Spleen (tissue), 11 donors: ENCODE measurements around the gene LSAMP. TPM values are rescaled to one million over a fixed set of nuclear protein-coding genes. Genes with fewer than 3 reads are reported as not detected.

ENCODE experiments used
- DNase-seq: peaks from one replicate; pipeline ENCODE4 v3.0.0-alpha.2; 2020
- H3K27ac ChIP-seq, 8 donors: fragments of 200-600 bp; sonication (generic) in 7 of 8; 1 replicate in 4 of 8; 2 replicates in 4 of 8; pipeline versions ENCODE4 v1.5.0 to v1.8.0; 2016 to 2021; ENCODE audit warnings: inconsistent platforms in 4 of 8, mild to moderate bottlenecking in 4 of 8, moderate library complexity in 1 of 8
- H3K27me3 ChIP-seq, 7 donors: fragments of 200-600 bp; sonication (generic) in 6 of 7; replicated peaks in 1 of 7; 1 replicate in 4 of 7; 2 replicates in 3 of 7; pipeline versions ENCODE4 v1.5.0 to v1.8.0; 2016 to 2021; ENCODE audit warnings: inconsistent platforms in 3 of 7, mild to moderate bottlenecking in 1 of 7
- H3K36me3 ChIP-seq, 6 donors: fragments of 200-600 bp; sonication (generic) in 5 of 6; 1 replicate in 4 of 6; 2 replicates in 2 of 6; pipeline versions ENCODE4 v1.5.0 to v1.8.0; 2016 to 2021; ENCODE audit warnings: inconsistent platforms in 2 of 6
- H3K4me1 ChIP-seq, 6 donors: fragments of 200-600 bp; sonication (generic) in 5 of 6; 1 replicate in 3 of 6; 2 replicates in 3 of 6; pipeline versions ENCODE4 v1.5.0 to v1.8.0; 2016 to 2021; ENCODE audit warnings: inconsistent platforms in 3 of 6
- H3K4me3 ChIP-seq, 8 donors: fragments of 200-600 bp; sonication (generic) in 7 of 8; 1 replicate in 4 of 8; 2 replicates in 4 of 8; pipeline versions ENCODE4 v1.5.0 to v1.8.0; 2016 to 2021; ENCODE audit warnings: inconsistent platforms in 4 of 8, mild to moderate bottlenecking in 4 of 8, moderate library complexity in 2 of 8
- H3K9me3 ChIP-seq, 8 donors: fragments of 200-600 bp; sonication (generic) in 7 of 8; 1 replicate in 4 of 8; 2 replicates in 4 of 8; pipeline versions ENCODE4 v1.5.0 to v1.8.0; 2016 to 2021; ENCODE audit warnings: inconsistent platforms in 4 of 8
- CTCF ChIP-seq, 11 experiments: fragments of 200-600 bp in 7 of 11; fragments of 450-650 bp in 4 of 11; sonication (generic) in 4 of 11; IDR thresholded peaks in 8 of 11; conservative IDR thresholded peaks in 3 of 11; 1 replicate in 7 of 11; 2 replicates in 4 of 11; pipeline versions ENCODE4 v1.4.0 to v1.8.0; 2016 to 2021; ENCODE audit warnings: antibody characterized with exemption in 11 of 11, inconsistent platforms in 4 of 11, mild to moderate bottlenecking in 1 of 11
- POLR2A ChIP-seq, 3 donors: fragments of 450-650 bp; IDR thresholded peaks; one replicate each; pipeline ENCODE4 v1.5.1; 2017; ENCODE audit warnings: antibody characterized with exemption in 3 of 3, mild to moderate bottlenecking in 1 of 3
- POLR2AphosphoS5 ChIP-seq, 3 donors: sonication (generic); formaldehyde crosslinking; IDR thresholded peaks; one replicate each; pipeline ENCODE4 v1.5.1; 2017; ENCODE audit warnings: antibody characterized with exemption in 3 of 3
- WGBS, 5 donors: extraction: QIAGEN DNeasy Blood & Tissue Kit in 3 of 5; methylation state at CpG; one replicate each; pipeline versions ENCODE4 v1.1.5 to v1.1.7; 2013 to 2018; 5-methylcytosine and 5-hydroxymethylcytosine counted together
- intact Hi-C: fragments of 100-400 bp; cut with DNase I; formaldehyde crosslinking; loops from one replicate; pipeline ENCODE4 v1.15.0; 2023; ENCODE audit warnings: low total_unique reads
- polyA plus RNA-seq, 3 donors: library from polyadenylated mRNA; stranded (reverse); fragments of 200-250 nt; gene quantifications; one replicate each; pipeline ENCODE4 v1.2.1, GENCODE V29; 2013
- total RNA-seq, 7 donors: library from RNA; depleted of rRNA in 3 of 7; stranded (reverse); fragments of >200 nt in 3 of 7; fragmentation: NEBNext Ultra II Directional in 4 of 7; extraction: Animal tissue kit (Norgen Biotek cat#: 25700) in 4 of 7; gene quantifications; one replicate each; pipeline versions ENCODE4 v1.1.0 to v1.2.1, GENCODE V29; 2016 to 2021
- donor health status: healthy with polysubstance abuse.
- donor health status: DM: no; HTN: no; CAD: no; lungs with moderate emphysema.
- donor health status: DM: no; HTN: no; CAD: no.
- donor health status: Bipolar disorder and iron deficiency.
- donor health status: healthy.
- donor health status: DM: no; HTN: no; CAD: no.
- donor health status: DM: yes; HTN: yes; CAD: no.

Gene LSAMP
- total and polyA plus RNA-seq, 10 donors = 0.45 to 6.8 (median 1.3) TPM

DNA sequence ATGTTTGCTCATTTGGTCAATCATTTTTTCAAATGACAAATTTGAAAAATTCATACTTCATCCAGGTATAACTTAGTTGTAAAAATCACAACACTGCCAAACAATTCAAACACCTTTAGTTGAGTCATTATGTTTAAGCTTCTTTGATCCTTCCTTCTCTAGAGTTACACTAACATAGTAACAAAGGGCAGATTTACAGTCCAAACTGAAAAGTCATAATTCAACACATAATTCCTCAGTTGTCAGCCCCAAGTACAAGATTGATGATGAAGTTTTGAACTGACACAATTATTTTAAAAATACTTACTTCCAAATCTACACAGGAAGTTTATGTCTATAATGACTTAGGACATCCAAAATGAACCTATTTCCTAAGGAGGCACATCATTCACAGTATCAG lies 264.1 kb downstream of the LSAMP start:
- no peak overlapping the region for H3K4me3 ChIP-seq
- H3K36me3 ChIP-seq = no peaks in the 10 kb centered on the region
- intact Hi-C loops = no loop called here
- no peaks in the 10 kb centered on the region for H3K4me1 ChIP-seq
- TF ChIP-seq POLR2A (IDR thresholded peaks at IDR 0.05) (no peak), POLR2AphosphoS5 (IDR thresholded peaks at IDR 0.05) (no peak), CTCF (IDR thresholded peaks at IDR 0.05 in 8 of 11, conservative IDR thresholded peaks at IDR 0.05 in 3 of 11) (no peak)
- no peaks in the 10 kb centered on the region for H3K9me3 ChIP-seq
- no peaks in the 10 kb centered on the region for H3K27me3 ChIP-seq
- no peak for DNase-seq
- H3K27ac ChIP-seq = no peak overlapping the region

- WGBS, 5 donors = 50 to 72% (median 59%) methylated on average over 1 of the region's 1 CpG
- TF ChIP-seq CTCF (IDR thresholded peaks at IDR 0.05 in 8 of 11, conservative IDR thresholded peaks at IDR 0.05 in 3 of 11) = no peak
- no peak for TF ChIP-seq POLR2A (IDR thresholded peaks at IDR 0.05)
- TF ChIP-seq POLR2AphosphoS5 (IDR thresholded peaks at IDR 0.05) = no peak
- no peaks in the 10 kb centered on the region for H3K27me3 ChIP-seq
- no peak for DNase-seq
- no peaks in the 10 kb centered on the region for H3K9me3 ChIP-seq
- no peak overlapping the region for H3K27ac ChIP-seq
- no peaks in the 10 kb centered on the region for H3K36me3 ChIP-seq
- no peak overlapping the region for H3K4me3 ChIP-seq
- intact Hi-C loops = no loop called here
- H3K4me1 ChIP-seq = no peaks in the 10 kb centered on the region
These were observed 266.2 kb downstream of the LSAMP start for GRCh38 chr3:116179091-116179490.

DNA sequence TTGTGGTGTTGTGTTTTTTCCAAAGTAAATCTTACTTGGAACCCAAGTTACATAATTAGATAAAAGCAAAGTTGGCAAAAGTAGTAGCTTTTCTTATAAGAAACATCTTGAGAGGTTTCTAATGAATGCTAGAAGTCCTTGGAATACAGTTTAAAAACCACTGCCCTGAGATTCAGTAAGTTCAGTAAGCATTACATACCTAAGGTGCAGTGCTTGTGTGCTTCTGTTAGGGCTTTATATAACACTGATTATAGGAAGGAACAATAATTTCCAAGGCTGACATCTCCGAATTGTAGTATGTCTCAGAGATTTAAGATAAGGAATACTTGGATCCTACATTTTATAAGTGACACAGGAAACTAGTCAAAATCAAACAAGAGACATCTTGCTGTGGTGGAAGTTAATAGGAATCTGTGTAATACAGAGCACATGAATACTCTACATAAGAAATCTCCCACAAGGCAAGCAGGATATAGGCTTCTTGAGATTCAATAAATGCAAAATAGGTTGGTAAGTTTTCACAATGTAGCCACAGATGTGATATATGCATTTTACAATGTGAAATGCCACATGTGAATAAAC lies 268.2 kb downstream of the LSAMP start:
- Histone ChIP-seq H3K27ac (no peak overlapping the region), H3K36me3 (no peaks in the 10 kb centered on the region), H3K4me1 (no peaks in the 10 kb centered on the region), H3K27me3 (no peaks in the 10 kb centered on the region), H3K9me3 (no peaks in the 10 kb centered on the region), H3K4me3 (no peak overlapping the region)
- no peak for DNase-seq
- WGBS, 5 donors = 41 to 65% (median 57%) methylated on average over 1 of the region's 1 CpG
- intact Hi-C loops = no loop called here
- TF ChIP-seq POLR2AphosphoS5 (IDR thresholded peaks at IDR 0.05) (no peak), POLR2A (IDR thresholded peaks at IDR 0.05) (no peak), CTCF (IDR thresholded peaks at IDR 0.05 in 8 of 11, conservative IDR thresholded peaks at IDR 0.05 in 3 of 11) (no peak)

GRCh38 chr3:116166121-116166520 lies 279.2 kb downstream of the LSAMP start:
- intact Hi-C loops = no loop called here
- no peak overlapping the region for H3K4me3 ChIP-seq
- H3K27ac ChIP-seq = no peak overlapping the region
- H3K4me1 ChIP-seq = no peaks in the 10 kb centered on the region
- DNase-seq = no peak
- H3K9me3 ChIP-seq = no peaks in the 10 kb centered on the region
- H3K27me3 ChIP-seq = no peaks in the 10 kb centered on the region
- H3K36me3 ChIP-seq = no peaks in the 10 kb centered on the region
- TF ChIP-seq POLR2AphosphoS5 (IDR thresholded peaks at IDR 0.05) = no peak
- TF ChIP-seq CTCF (IDR thresholded peaks at IDR 0.05 in 8 of 11, conservative IDR thresholded peaks at IDR 0.05 in 3 of 11) = no peak
- TF ChIP-seq POLR2A (IDR thresholded peaks at IDR 0.05) = no peak
